Lower leg skin (tissue), 4 donors: Measurements from ENCODE around the gene BEAN1. TPM values are rescaled to one million over a fixed set of nuclear protein-coding genes. Genes with fewer than 3 reads are reported as not detected.

Experiments used
- DNase-seq, 2 donors: peaks; one replicate each; pipeline ENCODE4 v3.0.0-alpha.2; 2019; ENCODE audit warnings: low spot score in 2 of 2
- H3K4me3 ChIP-seq: fragments of 200-600 bp; sonication (generic); 2 replicates; pipeline ENCODE4 v1.5.1; 2017; ENCODE audit warnings: mild to moderate bottlenecking, low read depth; ENCODE audit not compliant: poor library complexity, severe bottlenecking
- CTCF ChIP-seq, 3 donors: fragments of 450-650 bp; IDR thresholded peaks; one replicate each; pipeline ENCODE4 v1.5.1; 2016; ENCODE audit warnings: antibody characterized with exemption in 3 of 3, mild to moderate bottlenecking in 3 of 3, moderate library complexity in 2 of 3
- POLR2A ChIP-seq, 2 donors: fragments of 450-650 bp; IDR thresholded peaks; one replicate each; pipeline ENCODE4 v1.6.1; 2016 to 2017; ENCODE audit warnings: antibody characterized with exemption in 2 of 2, mild to moderate bottlenecking in 1 of 2, moderate library complexity in 1 of 2
- WGBS, 2 donors: methylation state at CpG; one replicate each; pipeline ENCODE4 v1.1.5; 2018; 5-methylcytosine and 5-hydroxymethylcytosine counted together
- intact Hi-C: fragments of 100-400 bp; cut with DNase I; formaldehyde crosslinking; loops from one replicate; pipeline ENCODE4 v1.15.0; 2023; ENCODE audit warnings: low total_unique reads
- total RNA-seq, 4 donors: library from RNA; depleted of rRNA; stranded (reverse); fragments of >200 nt; gene quantifications; one replicate each; pipeline ENCODE4 v1.1.0, GENCODE V29; 2016

The BEAN1 gene
- total RNA-seq, 4 donors from 2014 or later = 0.72 to 3.9 (median 2.9) TPM; not detected in 1

GRCh38 chr16:66525396-66526180 lies 98.5 kb downstream of the BEAN1 start:
- TF ChIP-seq CTCF (IDR thresholded peaks at IDR 0.05) = no peak
- DNase-seq = peak in 1 of 2 donors; percentile 76
- no peak overlapping the region for H3K4me3 ChIP-seq
- WGBS, 2 donors = 90 to 92% methylated on average over 9 of the region's 9 CpGs
- intact Hi-C loops = no loop called here

- H3K4me3 ChIP-seq = no peak overlapping the region
- TF ChIP-seq POLR2A (IDR thresholded peaks at IDR 0.05) (no peak), CTCF (IDR thresholded peaks at IDR 0.05) (no peak)
- 94 to 97% methylated on average over 5 of the region's 5 CpGs for WGBS, 2 donors
- no peak for DNase-seq
- intact Hi-C loops = no loop called here
Observed at GRCh38 chr16:66528294-66528693, 101.2 kb downstream of the BEAN1 start.

- intact Hi-C loops = no loop called here
- no peak for DNase-seq
- WGBS, 2 donors = 94 to 96% methylated on average over 6 of the region's 6 CpGs
Observed at GRCh38 chr16:66529475-66529874, 102.4 kb downstream of the BEAN1 start.

More at GRCh38 chr16:66529475-66529874, 102.4 kb downstream of the BEAN1 start:
- TF ChIP-seq CTCF (IDR thresholded peaks at IDR 0.05) (no peak), POLR2A (IDR thresholded peaks at IDR 0.05) (no peak)
- no peak overlapping the region for H3K4me3 ChIP-seq

Other genes with a start within 250 kb of the BEAN1 start
- 10 to 100 TPM; 10.2 to 28.3 (median 14.0) TPM for gene CDH5, start 60.6 kb upstream of the BEAN1 start, total RNA-seq
- 10 to 100 TPM; 15.3 to 28.3 (median 22.6) TPM for gene TK2, start 122.8 kb downstream of the BEAN1 start, total RNA-seq
- 10 to 100 TPM; 10.2 to 24.8 (median 17.5) TPM for gene CKLF, start 125.3 kb downstream of the BEAN1 start, total RNA-seq
- gene CMTM1, start 139.1 kb downstream of the BEAN1 start, total RNA-seq = 1 to 10 TPM in 2 of 4 donors, under 1 TPM in 1, not detected in 1; 0.39 to 2.1 (median 1.9) TPM
- under 1 TPM in 1 of 4 donors, not detected in 3; 0.26 TPM for gene CMTM2, start 152.2 kb downstream of the BEAN1 start, total RNA-seq
- gene CMTM3, start 177.4 kb downstream of the BEAN1 start, total RNA-seq = 10 to 100 TPM in 2 of 4 donors, 1 to 10 TPM in 2; 7.9 to 15.9 (median 10.0) TPM